GM18951 (cell line): ENCODE measurements around the gene KREMEN2.

Experiments
- POLR2A ChIP-seq: IDR thresholded peaks from 4 replicates; pipeline ENCODE4 v1.6.1; 2011; ENCODE audit warnings: mild to moderate bottlenecking; ENCODE audit not compliant: insufficient read length, insufficient read depth; ENCODE audit errors: extremely low read depth
- in situ Hi-C: fragments of 300-500 bp; cut with MboI; formaldehyde crosslinking; loops from one replicate; pipeline ENCODE4 v1.12.0; 2022; ENCODE audit warnings: low sequenced_read_pairs, mixed read lengths, inconsistent platforms; ENCODE audit not compliant: unreplicated experiment

Gene KREMEN2

DNA sequence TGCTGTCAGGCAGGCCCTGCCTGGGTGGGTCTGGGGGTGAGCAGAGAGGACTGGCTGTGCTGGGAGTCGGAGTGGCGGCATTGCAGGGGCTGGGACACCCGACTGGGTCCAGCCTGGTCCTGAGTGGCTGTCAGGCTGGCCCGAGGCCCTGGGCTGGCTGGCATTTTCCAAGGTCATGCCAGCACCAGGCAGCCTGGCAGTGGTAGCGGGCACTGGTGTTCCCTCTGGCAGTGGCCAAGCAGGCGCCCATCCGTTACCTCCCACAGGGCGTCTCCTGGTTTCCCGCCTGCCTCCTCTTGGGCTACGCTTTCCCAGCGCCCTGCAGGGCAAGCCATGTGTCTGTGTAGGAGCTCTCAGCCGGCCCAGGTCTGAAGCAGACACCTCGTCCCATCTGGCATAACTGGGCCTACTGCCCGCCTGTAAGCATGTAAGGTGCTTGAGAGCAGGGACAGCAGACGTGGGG lies 21.8 kb downstream of the KREMEN2 start:
- no peak for TF ChIP-seq POLR2A
- in situ Hi-C loops: no loop called here

DNA sequence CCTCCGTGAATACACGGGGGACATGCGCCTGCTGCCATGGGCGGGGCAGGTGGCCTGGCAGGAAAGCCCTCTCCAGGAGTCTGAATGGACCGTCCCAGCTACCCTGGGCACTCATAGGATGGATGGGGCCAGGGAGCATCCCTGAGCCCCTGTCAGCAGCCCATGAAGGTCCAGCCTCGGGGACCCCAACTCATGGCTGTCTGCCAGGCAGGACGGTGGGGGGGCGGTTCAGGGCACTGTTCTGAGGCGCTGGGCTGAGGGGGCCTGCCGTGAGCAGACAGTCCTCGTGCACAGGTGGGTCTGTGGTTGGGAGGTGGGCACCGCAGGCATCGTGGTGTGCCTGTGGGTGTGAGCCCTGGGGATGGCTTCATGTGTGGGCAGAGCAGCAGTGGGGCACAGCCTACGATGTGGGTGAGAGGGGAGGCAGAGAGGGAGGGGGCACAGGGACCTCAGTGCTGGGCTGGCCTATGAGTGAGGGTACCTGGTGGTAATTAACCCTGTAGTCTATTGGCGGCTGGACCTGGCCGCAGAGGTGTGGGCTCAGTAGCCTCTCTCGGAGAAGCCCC lies 22.6 kb downstream of the KREMEN2 start:
- in situ Hi-C loops: no loop called here
- no peak for TF ChIP-seq POLR2A

DNA sequence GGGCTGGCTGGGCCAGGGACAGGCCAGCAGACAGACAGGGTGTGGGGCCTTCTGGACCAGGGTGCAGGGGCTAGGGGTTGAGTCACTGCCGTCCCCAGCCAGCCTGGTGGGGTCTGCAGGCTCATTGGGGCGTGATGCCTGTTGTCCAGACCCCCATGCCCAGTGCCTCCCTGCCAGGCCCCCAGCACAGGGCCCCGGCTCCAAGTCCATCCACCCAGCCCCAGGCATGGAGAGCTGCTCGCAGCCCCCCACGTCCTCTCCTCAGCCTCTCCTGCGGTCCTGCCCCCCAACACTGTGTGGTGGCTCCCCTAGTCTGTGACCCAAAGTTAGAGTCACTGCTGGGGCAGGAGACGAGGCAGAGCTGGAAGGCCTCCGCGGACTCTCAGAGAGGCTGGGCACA lies 23.2 kb downstream of the KREMEN2 start:
- no peak for TF ChIP-seq POLR2A
- in situ Hi-C loops: no loop called here

DNA sequence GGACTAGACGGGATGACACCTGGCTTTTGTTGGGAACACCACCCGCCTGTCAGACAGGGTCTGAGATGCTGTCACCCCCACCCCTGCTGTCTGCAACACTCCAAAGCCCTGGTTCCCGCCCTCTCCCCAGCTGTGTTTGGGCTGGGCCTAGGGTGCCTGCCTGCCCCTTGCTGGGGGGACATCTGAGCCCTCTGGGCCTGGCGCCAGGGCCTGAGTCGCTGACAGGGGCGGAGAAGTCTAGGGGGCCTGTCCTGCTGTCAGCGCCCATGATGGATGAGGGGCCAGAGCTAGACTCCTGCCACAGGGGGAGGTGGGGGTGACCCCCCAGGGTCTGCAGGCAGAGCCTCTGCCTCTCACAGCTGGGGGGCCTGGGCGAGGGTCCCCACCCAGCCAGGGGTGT lies 23.8 kb downstream of the KREMEN2 start:
- no peak for TF ChIP-seq POLR2A
- in situ Hi-C loops: no loop called here

DNA sequence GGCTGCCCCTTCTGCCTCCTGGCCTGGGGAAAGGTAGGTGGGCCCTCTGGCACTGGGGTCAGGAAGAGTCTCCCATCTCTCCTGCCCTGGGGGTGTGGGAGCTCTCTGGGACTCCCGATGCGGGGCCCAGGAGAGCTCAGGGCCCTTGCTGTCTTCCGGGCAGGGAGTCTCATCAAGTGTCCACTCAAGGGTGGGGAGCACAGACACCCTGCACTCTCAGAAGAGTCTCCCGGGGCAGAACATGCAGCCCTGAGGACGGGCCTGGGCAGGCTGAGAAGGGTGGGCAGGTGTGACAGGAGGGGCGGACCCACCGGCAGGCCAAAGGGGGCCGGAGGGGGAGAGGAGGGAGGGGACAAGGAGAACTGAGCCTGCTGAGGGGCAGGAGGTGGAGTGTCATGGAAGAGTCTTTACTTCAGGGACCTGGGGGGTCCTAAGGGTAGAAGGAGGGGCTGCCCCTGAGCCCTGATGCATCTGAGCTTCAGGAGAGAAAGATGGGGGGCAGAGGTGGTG lies 24.6 kb downstream of the KREMEN2 start:
- no peak for TF ChIP-seq POLR2A
- in situ Hi-C loops: no loop called here

DNA sequence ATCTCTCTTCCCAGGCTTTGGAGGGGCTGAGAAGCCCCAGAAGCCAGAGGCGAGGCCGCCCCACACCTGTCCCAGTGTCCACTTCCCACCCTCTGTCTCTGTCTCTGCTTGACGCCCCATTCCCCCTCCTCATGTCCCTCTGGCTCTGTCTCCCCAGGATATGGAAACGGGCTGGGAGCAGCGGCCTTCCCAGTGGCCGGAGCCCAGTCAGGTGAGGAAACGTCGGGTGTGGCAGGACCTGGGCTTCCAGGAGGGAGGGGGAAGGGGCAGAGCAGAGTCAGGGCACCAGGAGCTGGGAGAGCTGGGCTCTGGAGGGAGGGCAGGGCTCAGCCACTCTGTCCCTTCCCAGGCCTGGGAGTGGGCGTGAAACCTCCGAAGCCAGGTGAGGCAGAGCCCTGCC lies 26.8 kb downstream of the KREMEN2 start:
- no peak for TF ChIP-seq POLR2A

DNA sequence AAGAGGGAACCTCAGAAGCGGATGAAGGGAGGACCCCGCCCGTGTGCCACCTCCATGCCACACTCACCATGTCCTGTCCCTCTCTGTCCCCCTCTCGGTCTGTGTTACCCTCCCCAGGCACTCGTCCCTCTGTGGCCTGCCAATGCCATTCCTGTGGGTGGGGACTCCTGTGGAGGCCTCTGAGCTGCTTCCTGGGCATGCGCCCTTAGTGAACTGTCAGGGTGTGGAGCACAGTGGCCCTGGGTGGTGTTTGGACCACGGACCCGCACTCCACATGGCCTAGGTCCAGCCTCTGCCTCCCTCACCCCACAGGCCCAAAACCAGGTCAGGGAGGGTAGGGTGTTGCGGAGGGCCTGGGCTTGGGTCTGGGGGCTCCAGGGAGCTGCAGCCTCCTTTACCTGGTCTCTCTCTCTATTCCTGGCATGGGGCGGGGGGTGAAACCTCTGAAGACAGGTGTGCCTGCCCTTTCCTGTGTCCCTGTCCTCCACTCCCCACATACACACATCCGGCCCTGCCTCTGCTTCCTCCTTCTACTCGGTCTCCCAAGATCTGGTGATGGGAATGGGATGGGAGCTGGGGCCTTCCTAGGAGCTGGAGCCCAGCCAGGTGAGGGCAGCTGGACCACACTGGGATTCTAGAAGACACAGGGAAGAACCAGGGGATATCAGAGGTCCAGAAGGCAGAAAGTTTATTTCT lies 27.6 kb downstream of the KREMEN2 start:
- in situ Hi-C loops: no loop called here

More for the DNA sequence above, 26.8 kb downstream of the KREMEN2 start:
- in situ Hi-C loops: no loop called here

DNA sequence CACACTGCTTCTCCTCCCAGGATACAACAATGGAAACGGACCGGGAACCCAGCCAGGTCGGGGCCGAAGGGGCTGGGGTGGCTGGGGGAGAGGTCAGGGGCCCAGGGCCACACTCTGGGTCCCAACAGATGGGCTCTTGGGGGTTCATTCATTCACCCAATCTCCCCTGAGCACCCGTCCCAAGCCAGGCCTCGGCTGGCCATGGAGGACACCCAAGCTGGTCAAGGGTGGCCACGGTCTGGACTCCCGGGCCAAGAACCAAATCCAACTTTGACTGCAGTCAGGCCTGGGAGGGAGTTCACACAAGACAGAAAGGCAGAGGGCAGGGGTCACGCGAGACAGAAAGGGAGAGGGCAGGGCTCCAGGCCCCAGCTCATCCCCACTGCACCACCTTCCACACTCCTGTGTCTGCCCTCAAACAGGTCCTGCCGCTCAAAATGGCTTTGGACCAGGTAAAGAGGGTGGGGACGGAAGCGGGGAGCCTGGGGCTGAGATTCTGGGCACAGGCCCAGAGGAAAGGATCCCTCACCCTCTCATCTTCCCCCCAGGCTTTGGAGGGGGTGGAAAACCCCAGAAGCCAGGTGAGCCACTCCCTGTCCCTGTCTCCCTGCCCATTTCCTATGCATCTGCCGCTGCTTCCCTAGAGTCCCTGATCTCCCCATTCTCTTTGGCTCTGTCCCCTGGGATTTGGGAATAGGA lies 28.5 kb downstream of the KREMEN2 start:
- in situ Hi-C loops: no loop called here
- TF ChIP-seq POLR2A: no peak

More for the DNA sequence above, 27.6 kb downstream of the KREMEN2 start:
- no peak for TF ChIP-seq POLR2A

DNA sequence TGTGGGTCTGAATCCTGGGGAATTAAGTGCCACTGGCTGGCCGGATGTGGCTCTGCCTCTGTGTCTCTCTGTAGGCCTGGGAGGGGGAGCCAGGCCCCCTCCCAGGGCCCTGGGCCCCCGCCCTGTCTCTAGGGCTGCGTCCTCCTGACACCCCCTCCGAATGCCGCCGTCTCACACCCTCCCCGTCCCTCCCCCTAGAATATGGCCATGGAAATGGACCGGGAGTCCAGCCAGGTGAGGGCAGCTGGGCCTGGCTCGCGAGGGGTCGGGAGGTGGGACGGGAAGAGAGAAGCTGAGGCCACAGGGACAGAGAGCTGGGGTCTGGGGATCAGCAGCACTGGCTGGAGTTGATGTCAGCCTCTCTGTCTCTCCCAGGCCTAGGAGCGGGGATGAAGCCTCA lies 32.2 kb downstream of the KREMEN2 start:
- TF ChIP-seq POLR2A: no peak
- in situ Hi-C loops: no loop called here

DNA sequence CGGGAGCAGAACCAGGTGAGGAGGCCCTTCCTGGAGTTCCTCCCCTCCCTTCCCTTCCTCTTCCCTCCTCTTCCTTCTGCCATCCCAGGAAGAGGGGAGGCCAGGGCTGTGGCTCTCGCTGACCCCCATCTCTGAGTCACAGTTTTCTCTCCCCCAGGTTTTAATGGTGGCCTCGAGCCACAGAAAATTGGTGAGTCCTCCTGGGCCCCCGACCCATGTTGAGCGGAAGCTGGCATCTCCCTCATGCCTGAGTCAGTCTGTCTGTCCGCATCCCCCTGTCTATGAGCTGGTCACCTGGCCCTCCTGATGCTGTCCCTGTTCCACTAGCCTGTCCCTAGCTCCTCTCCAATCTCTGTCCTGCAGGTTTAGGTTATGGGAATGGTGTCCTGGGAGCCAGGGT lies 35.9 kb downstream of the KREMEN2 start:
- TF ChIP-seq POLR2A: no peak
- in situ Hi-C loops: no loop called here

DNA sequence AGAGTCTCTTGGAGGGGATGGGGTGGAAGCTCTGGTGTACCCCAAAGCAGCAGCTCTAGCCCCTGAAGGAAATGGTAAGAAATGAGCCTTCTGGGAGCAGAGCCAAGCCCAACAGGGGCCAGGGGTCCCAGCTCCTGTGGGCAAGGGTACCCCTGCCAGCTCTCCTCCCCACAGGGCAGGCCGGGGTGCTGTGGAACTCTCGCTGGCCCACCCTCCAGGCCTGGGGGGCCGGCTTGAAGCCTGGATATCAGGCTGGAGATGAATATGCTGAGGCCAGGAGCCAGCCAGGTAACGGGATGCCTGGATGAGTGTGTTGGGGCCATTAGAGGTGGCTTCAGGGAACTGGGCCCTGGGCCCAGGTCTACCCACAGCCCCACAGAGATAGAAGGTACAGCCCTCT lies 36.5 kb downstream of the KREMEN2 start:
- no peak for TF ChIP-seq POLR2A
- in situ Hi-C loops: no loop called here

DNA sequence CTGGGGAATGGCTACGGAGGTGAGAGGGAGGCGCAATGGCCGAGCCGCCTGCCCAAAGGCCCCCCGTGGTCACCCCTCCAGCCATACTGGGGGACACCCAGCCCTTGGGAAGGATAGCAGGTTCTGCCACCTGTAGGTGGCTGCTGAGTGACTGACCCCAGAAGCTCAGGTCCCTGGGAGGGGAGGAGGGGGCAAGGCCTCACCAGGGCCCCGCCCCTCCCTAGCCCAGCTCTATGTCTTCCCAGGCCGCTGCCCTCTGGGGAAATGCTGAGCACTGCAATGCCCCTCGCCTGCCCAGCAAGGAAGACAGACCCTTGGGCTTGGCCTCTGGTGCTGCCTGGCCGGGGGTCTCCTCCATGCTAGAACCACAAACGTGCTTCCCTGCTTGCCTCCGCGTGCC lies 37.2 kb downstream of the KREMEN2 start:
- TF ChIP-seq POLR2A: no peak
- in situ Hi-C loops: no loop called here

DNA sequence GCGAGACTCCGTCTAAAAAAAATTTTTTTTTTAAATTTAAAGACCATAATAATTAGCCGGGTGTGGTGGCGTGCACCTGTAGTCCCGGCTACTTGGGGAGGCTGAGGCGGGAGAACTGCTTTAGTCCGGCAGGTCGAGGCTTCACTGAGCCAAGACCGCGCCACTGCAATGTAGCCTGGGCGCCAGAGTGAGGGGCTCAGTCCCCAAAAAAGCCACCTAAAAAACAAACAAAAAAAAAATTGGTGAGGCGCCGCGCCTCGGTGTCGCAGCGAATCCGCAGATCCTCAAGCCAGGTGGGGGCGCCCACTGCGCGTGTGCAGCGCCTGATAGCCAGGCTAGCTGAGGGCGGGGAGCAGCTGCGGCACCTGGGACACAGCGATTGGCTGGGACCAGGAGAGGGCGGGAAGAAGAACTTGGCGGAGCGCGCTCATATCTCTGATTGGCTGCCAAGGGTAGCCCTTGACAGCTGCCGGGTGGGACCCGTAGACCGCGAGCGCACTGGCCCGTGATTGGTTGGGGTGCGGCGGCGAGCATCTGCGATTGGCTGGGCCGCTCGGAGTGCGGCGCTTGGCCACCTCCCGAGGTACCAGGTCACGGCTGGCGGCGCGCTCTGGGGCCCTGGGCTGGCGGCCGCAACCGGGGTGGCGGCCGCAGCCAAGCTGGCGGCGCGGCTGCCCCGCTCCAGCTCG lies 39.7 kb downstream of the KREMEN2 start:
- in situ Hi-C loops: no loop called here
- peak; percentile 35 for TF ChIP-seq POLR2A

DNA sequence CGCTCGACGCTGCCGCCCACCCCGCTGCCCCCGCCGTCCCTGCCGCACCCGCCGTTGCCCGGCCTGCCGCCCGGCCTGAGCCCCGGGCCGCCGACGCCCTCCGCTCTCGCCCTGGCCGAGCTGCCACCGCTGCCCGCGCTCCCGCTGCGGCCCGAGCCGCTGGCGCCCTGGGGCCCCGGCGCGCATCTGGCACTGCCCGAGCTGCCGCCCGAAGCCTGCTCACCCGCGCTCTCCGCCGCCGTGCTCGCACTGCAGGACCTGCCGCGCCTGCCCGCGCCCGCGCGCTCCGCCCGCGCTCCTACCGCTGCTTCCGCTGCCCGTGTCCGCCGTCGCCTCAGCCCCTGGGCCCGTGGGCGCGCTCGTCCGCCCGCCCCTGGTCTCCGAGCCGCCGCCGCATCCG lies 40.2 kb downstream of the KREMEN2 start:
- in situ Hi-C loops: no loop called here
- no peak for TF ChIP-seq POLR2A
